H9 (cell line): ENCODE results near the gene GPR176. TPM values are rescaled to one million over a fixed set of nuclear protein-coding genes. Genes with fewer than 3 reads are reported as not detected.

Experiments used
- DNase-seq: peaks from one replicate; pipeline ENCODE4 v3.0.0-alpha.2; 2017
- H2AFZ ChIP-seq: one replicate; pipeline ENCODE4 v1.6.1; 2013; ENCODE audit warnings: mild to moderate bottlenecking, low read length, control low read depth, moderate library complexity
- H2AK5ac ChIP-seq: 2 replicates; pipeline ENCODE4 v1.6.1; 2013; ENCODE audit warnings: low read length, control low read depth, mixed read lengths; ENCODE audit not compliant: insufficient read length
- H2BK120ac ChIP-seq: one replicate; pipeline ENCODE4 v1.6.1; 2013; ENCODE audit warnings: low read depth, mild to moderate bottlenecking, low read length, control low read depth, inconsistent platforms; ENCODE audit not compliant: poor library complexity, severe bottlenecking
- H2BK12ac ChIP-seq: 2 replicates; pipeline ENCODE4 v1.6.1; 2013; ENCODE audit warnings: low read length, control low read depth, mixed read lengths, low read depth; ENCODE audit not compliant: insufficient read length
- H2BK15ac ChIP-seq: 2 replicates; pipeline ENCODE4 v1.6.1; 2013; ENCODE audit warnings: low read depth, low read length, control low read depth
- H2BK20ac ChIP-seq: one replicate; pipeline ENCODE4 v1.6.1; 2013; ENCODE audit warnings: low read depth, mild to moderate bottlenecking, low read length, control low read depth, inconsistent platforms; ENCODE audit not compliant: poor library complexity, severe bottlenecking
- H2BK5ac ChIP-seq: 2 replicates; pipeline ENCODE4 v1.6.1; 2013; ENCODE audit warnings: low read length, control low read depth, mixed read lengths; ENCODE audit not compliant: insufficient read length
- H3K14ac ChIP-seq: 2 replicates; pipeline ENCODE4 v1.6.1; 2013; ENCODE audit warnings: low read length, control low read depth; ENCODE audit not compliant: insufficient read depth
- H3K18ac ChIP-seq: 2 replicates; pipeline ENCODE4 v1.6.1; 2013; ENCODE audit warnings: low read depth, mild to moderate bottlenecking, mixed read lengths, low read length, control low read depth; ENCODE audit not compliant: insufficient read length
- H3K23ac ChIP-seq: 2 replicates; pipeline ENCODE4 v1.6.1; 2013; ENCODE audit warnings: low read length, control low read depth, mixed read lengths, low read depth; ENCODE audit not compliant: insufficient read length
- H3K23me2 ChIP-seq: 2 replicates; pipeline ENCODE4 v1.6.1; 2013; ENCODE audit warnings: low read depth, mild to moderate bottlenecking, mixed read lengths, low read length, control low read depth; ENCODE audit not compliant: insufficient read length, poor library complexity, severe bottlenecking
- H3K27ac ChIP-seq: 2 replicates; pipeline ENCODE4 v1.5.1; 2013; ENCODE audit warnings: low read length, control low read depth, mixed read lengths, low read depth; ENCODE audit not compliant: insufficient read length
- H3K27me3 ChIP-seq: 2 replicates; pipeline ENCODE4 v1.6.1; 2013; ENCODE audit warnings: low read length, control low read depth, inconsistent platforms; ENCODE audit not compliant: insufficient read depth
- H3K4ac ChIP-seq: 2 replicates; pipeline ENCODE4 v1.6.1; 2013; ENCODE audit warnings: low read depth, mild to moderate bottlenecking, control low read depth, inconsistent platforms, low read length, moderate library complexity
- H3K4me1 ChIP-seq: 2 replicates; pipeline ENCODE4 v1.6.1; 2013; ENCODE audit warnings: low read length, control low read depth, inconsistent platforms; ENCODE audit not compliant: insufficient read depth
- H3K4me2 ChIP-seq: 2 replicates; pipeline ENCODE4 v1.6.1; 2013; ENCODE audit warnings: low read length, control low read depth, mixed read lengths; ENCODE audit not compliant: insufficient read length, insufficient read depth
- H3K56ac ChIP-seq: 2 replicates; pipeline ENCODE4 v1.6.1; 2013; ENCODE audit warnings: low read depth, mild to moderate bottlenecking, mixed read lengths, low read length, control low read depth; ENCODE audit not compliant: insufficient read length
- H3K79me1 ChIP-seq: 2 replicates; pipeline ENCODE4 v1.6.1; 2013; ENCODE audit warnings: low read depth, mild to moderate bottlenecking, moderate library complexity, low read length, control low read depth, inconsistent platforms; ENCODE audit not compliant: insufficient read depth, poor library complexity, severe bottlenecking
- H3K79me2 ChIP-seq: 2 replicates; pipeline ENCODE4 v1.6.1; 2013; ENCODE audit warnings: low read length, control low read depth, inconsistent platforms; ENCODE audit not compliant: insufficient read depth
- H3K9ac ChIP-seq: 2 replicates; pipeline ENCODE4 v1.6.1; 2013; ENCODE audit warnings: low read length, control low read depth, mixed read lengths; ENCODE audit not compliant: insufficient read length; ENCODE audit errors: extremely low read depth
- H3K9me3 ChIP-seq: one replicate; pipeline ENCODE4 v1.6.1; 2013; ENCODE audit warnings: low read depth, low read length, inconsistent platforms; ENCODE audit not compliant: control insufficient read depth
- H3T11ph ChIP-seq: one replicate; pipeline ENCODE4 v1.6.1; 2013; ENCODE audit warnings: mild to moderate bottlenecking, low read length, control low read depth, inconsistent platforms
- H4K20me1 ChIP-seq: one replicate; pipeline ENCODE4 v1.6.1; 2013; ENCODE audit not compliant: control insufficient read depth, insufficient read length, insufficient read depth
- H4K5ac ChIP-seq: 2 replicates; pipeline ENCODE4 v1.6.1; 2013; ENCODE audit warnings: low read depth, mild to moderate bottlenecking, mixed read lengths, low read length, control low read depth; ENCODE audit not compliant: insufficient read length
- H4K8ac ChIP-seq: replicated peaks from 2 replicates; pipeline ENCODE4 v1.6.1; 2013; ENCODE audit warnings: low read length, control low read depth, mixed read lengths, low read depth; ENCODE audit not compliant: insufficient read length
- H4K91ac ChIP-seq: 2 replicates; pipeline ENCODE4 v1.6.1; 2013; ENCODE audit warnings: low read depth, mild to moderate bottlenecking, moderate library complexity, mixed read lengths, low read length, control low read depth; ENCODE audit not compliant: insufficient read length
- H3K27ac Mint-ChIP-seq, 3 experiments: 2 replicates in 2 of 3; 3 replicates in 1 of 3; pipeline ENCODE4 v1.8.0; 2020 to 2021; ENCODE audit warnings: mixed read lengths in 3 of 3, mild to moderate bottlenecking in 1 of 3, moderate library complexity in 1 of 3
- H3K27me3 Mint-ChIP-seq: 2 replicates; pipeline ENCODE4 v1.8.0; 2021; ENCODE audit warnings: low read depth, mild to moderate bottlenecking, moderate library complexity, mixed read lengths
- H3K36me3 Mint-ChIP-seq, 3 experiments: 2 replicates in 2 of 3; 3 replicates in 1 of 3; pipeline ENCODE4 v1.8.0; 2020 to 2021; ENCODE audit warnings: low read depth in 3 of 3, mixed read lengths in 3 of 3; ENCODE audit not compliant: insufficient read depth in 1 of 3
- H3K4me1 Mint-ChIP-seq, 2 experiments: 2 replicates each; pipeline ENCODE4 v1.8.0; 2020; ENCODE audit warnings: mixed read lengths in 2 of 2
- H3K4me3 Mint-ChIP-seq, 2 experiments: 2 replicates in 1 of 2; 3 replicates in 1 of 2; pipeline ENCODE4 v1.8.0; 2020 to 2021; ENCODE audit warnings: mild to moderate bottlenecking in 2 of 2, mixed read lengths in 2 of 2, moderate library complexity in 1 of 2
- H3K9me3 Mint-ChIP-seq, 2 experiments: 2 replicates in 1 of 2; 3 replicates in 1 of 2; pipeline ENCODE4 v1.8.0; 2020; ENCODE audit warnings: mild to moderate bottlenecking in 2 of 2, mixed read lengths in 2 of 2, moderate library complexity in 1 of 2
- WGBS: extraction: QIAGEN DNeasy Blood & Tissue Kit; methylation state at CpG from one replicate; pipeline ENCODE4 v1.1.7; 2013; ENCODE audit warnings: missing lambda C conversion rate, low lambda C conversion rate, mixed read lengths; ENCODE audit not compliant: insufficient read length; ENCODE audit errors: extremely low coverage; 5-methylcytosine and 5-hydroxymethylcytosine counted together
- total RNA-seq: library from RNA; stranded (reverse); gene quantifications from 2 replicates; pipeline ENCODE4 v1.2.1, GENCODE V29; 2021
- TF ChIP-seq, protein P1 (sequence below): fragments of 200-600 bp; sonication (generic); conservative IDR thresholded peaks from 3 replicates; pipeline ENCODE4 v1.8.0; 2021; ENCODE audit warnings: antibody characterized with exemption, mild to moderate bottlenecking

Gene GPR176
- total RNA-seq, 1 experiment from 2014 or later: 132 TPM

DNA sequence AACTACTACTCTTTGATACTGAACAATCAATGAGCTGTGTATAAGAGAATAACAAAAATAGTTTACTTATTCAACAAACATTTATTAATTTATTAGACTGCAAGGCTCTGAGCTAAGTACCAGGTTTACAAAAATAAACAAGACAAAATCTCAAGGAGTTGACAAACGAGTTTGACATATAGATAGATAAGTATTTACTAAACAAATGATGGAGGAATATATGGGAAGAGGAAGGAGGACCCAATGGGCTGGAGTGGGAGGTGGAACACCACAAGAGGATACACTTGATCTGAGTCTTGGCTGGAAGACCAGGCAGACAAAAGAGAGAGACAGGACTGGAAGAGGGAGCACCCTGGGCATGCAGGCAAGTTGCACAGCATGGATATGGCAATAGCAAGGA, 89.9 kb downstream of the GPR176 start:
- H3K4me1 Mint-ChIP-seq: peaks cover 38 to 59% of the 10 kb centered on the region in 2 experiments
- Histone ChIP-seq H3K23me2 (no peaks in the 10 kb centered on the region), H2BK5ac (no peak overlapping the region), H3K4me2 (no peak overlapping the region), H2BK120ac (no peak overlapping the region), H3K4me1 (peaks cover 6% of the 10 kb centered on the region), H4K20me1 (no peaks in the 10 kb centered on the region), H4K5ac (no peak overlapping the region), H2AK5ac (no peak overlapping the region), H2BK20ac (no peak overlapping the region), H3K27me3 (no peaks in the 10 kb centered on the region), H3T11ph (no peak overlapping the region), H2AFZ (no peak overlapping the region), H3K9ac (no peak overlapping the region), H3K4ac (no peak overlapping the region), H3K9me3 (no peaks in the 10 kb centered on the region), H3K23ac (no peak overlapping the region), H3K56ac (no peak overlapping the region), H4K8ac (no peak overlapping the region), H3K18ac (no peak overlapping the region), H3K14ac (no peak overlapping the region), H3K27ac (no peak overlapping the region), H4K91ac (no peak overlapping the region), H2BK12ac (no peak overlapping the region), H3K79me1 (peaks cover 6% of the 10 kb centered on the region), H2BK15ac (no peak overlapping the region), H3K79me2 (peaks cover 25% of the 10 kb centered on the region; the same call in 1 of the 2 replicates)
- peak overlapping the region in 1 of 3 experiments; percentile 42; a peak in 2 of 7 replicates for H3K27ac Mint-ChIP-seq
- H3K36me3 Mint-ChIP-seq: peaks cover 4 to 19% (median 13%) of the 10 kb centered on the region in 3 experiments; a peak in 6 of 7 replicates
- no peaks in the 10 kb centered on the region; the same call in 1 of the 2 replicates for H3K27me3 Mint-ChIP-seq
- DNase-seq: no peak
- peaks cover 0 to 2% of the 10 kb centered on the region in 2 experiments; a peak in 1 of 5 replicates for H3K9me3 Mint-ChIP-seq
- WGBS: no CpG with 5 or more reads among the region's 1 CpG
- TF ChIP-seq, protein P1, sequence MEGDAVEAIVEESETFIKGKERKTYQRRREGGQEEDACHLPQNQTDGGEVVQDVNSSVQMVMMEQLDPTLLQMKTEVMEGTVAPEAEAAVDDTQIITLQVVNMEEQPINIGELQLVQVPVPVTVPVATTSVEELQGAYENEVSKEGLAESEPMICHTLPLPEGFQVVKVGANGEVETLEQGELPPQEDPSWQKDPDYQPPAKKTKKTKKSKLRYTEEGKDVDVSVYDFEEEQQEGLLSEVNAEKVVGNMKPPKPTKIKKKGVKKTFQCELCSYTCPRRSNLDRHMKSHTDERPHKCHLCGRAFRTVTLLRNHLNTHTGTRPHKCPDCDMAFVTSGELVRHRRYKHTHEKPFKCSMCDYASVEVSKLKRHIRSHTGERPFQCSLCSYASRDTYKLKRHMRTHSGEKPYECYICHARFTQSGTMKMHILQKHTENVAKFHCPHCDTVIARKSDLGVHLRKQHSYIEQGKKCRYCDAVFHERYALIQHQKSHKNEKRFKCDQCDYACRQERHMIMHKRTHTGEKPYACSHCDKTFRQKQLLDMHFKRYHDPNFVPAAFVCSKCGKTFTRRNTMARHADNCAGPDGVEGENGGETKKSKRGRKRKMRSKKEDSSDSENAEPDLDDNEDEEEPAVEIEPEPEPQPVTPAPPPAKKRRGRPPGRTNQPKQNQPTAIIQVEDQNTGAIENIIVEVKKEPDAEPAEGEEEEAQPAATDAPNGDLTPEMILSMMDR: no peak
- H3K4me3 Mint-ChIP-seq: no peak overlapping the region
